H7 (cell line): ENCODE measurements around the gene RTKN. TPM values are rescaled to one million over a fixed set of nuclear protein-coding genes. Genes with fewer than 3 reads are reported as not detected.
A peak's percentile ranks its signal among the peaks of the same experiment; 100 is the strongest.
"Not testable (repeated sequence)": the region's sequence is repeated elsewhere in the genome, so short reads cannot be mapped to it uniquely, and the experiment has no call there.

ENCODE experiments used
- DNase-seq: peaks from one replicate; pipeline ENCODE4 v3.0.0; 2012
- H3K27me3 ChIP-seq: 2 replicates; pipeline ENCODE4 v1.6.0; 2011; ENCODE audit warnings: mild to moderate bottlenecking, low read length; ENCODE audit not compliant: control insufficient read depth, insufficient read depth
- H3K36me3 ChIP-seq: replicated peaks from 2 replicates; pipeline ENCODE4 v1.5.1; 2011; ENCODE audit warnings: low read length; ENCODE audit not compliant: control insufficient read depth, insufficient read depth
- H3K4me3 ChIP-seq: 2 replicates; pipeline ENCODE4 v1.5.1; 2011; ENCODE audit warnings: low read depth, mild to moderate bottlenecking, control low read depth, low read length, moderate library complexity; ENCODE audit not compliant: insufficient read depth
- total RNA-seq: library from RNA; depleted of rRNA; stranded (reverse); fragments of >200 nt; shearing (Covaris generic); gene quantifications from 2 replicates; pipeline ENCODE4 v1.2.3, GENCODE V29; 2014

Gene RTKN
- total RNA-seq, 1 experiment from 2014 or later = 107 TPM

DNA sequence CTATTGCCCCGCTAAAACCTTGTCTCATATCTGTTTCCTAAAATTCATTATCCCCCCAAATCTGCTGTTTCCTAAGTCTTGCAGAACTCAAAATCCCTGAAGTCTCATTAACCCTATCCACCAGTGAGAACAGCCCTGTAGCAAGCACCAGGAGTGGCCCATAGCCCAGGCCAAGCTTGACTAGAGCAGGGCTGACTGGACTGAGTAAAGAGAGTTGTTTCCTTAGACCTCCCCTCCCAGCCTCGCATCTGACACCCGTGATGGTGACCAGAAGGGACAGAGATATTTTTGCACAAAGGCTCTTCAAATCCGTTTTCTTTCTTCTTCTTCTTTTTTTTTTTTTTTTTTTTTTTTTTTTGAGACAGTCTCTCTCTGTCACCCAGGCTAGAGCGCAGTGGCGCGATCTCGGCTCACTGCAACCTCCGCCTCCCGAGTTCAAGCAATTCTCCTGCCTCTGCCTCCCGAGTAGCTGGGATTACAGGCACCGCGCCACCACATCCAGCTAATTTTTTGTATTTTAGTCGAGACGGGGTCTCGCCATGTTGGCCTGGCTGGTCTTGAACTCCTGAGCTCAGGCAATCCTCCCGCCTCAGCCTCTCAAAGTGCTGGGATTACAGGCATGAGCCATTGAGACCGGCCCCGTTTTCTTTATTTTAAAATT lies 21.2 kb downstream of the RTKN start:
- not testable (repeated sequence) for H3K27me3 ChIP-seq, H3K36me3 ChIP-seq
- DNase-seq = peak; percentile 29
- H3K4me3 ChIP-seq = peak overlapping the region; percentile 92; the same call in 1 of the 2 replicates

DNA sequence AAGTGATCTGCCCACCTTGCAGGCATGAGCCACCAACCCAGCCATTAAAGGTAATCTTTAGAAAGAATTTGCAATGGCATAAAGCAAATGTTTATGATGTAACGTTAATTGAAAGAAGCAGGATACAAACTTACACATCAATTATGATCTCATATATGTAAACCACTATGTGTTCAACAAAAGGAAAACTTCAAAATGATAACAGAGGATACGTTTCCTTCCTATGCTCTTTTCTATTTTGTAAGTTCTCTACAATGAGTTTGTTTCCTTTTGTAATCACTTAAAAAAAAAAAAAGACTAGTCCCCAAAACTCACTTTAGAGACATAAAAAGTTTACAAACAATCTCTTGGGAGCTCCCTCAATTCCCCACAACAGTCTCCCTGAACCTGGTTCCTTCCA lies 21.7 kb downstream of the RTKN start:
- DNase-seq = no peak
- no peaks in the 10 kb centered on the region for H3K36me3 ChIP-seq
- peaks cover 8% of the 10 kb centered on the region; the same call in 1 of the 2 replicates for H3K27me3 ChIP-seq
- H3K4me3 ChIP-seq = no peak overlapping the region

- H3K4me3 ChIP-seq = no peak overlapping the region
- DNase-seq = no peak
- H3K36me3 ChIP-seq = no peaks in the 10 kb centered on the region
- H3K27me3 ChIP-seq = peaks cover 8% of the 10 kb centered on the region; the same call in 1 of the 2 replicates
Measured at GRCh38 chr2:74419345-74419744, 22.4 kb downstream of the RTKN start.

DNA sequence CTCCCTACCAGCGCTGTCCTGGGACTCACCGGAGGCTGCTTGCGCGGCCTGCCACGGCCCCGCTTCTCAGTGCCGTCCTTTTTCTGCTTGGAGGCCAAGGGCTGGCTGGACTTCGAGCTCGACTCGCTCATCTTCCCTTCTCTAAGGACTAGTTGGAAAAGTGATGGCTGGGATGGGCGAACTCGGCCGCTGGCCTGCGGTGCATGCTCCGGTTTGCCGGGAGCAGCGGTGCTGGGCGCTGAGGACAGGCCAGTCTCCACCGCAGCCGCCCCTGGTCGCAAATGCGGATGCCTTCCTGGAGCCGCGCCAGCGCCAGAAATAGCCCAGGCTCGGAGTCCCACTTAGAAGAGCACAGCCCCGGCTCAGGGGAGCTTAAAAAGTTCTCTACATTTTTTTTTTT lies 23.4 kb downstream of the RTKN start:
- H3K36me3 ChIP-seq = no peaks in the 10 kb centered on the region
- peaks cover 8% of the 10 kb centered on the region; the same call in 1 of the 2 replicates for H3K27me3 ChIP-seq
- peak; percentile 45 for DNase-seq
- no peak overlapping the region for H3K4me3 ChIP-seq

DNA sequence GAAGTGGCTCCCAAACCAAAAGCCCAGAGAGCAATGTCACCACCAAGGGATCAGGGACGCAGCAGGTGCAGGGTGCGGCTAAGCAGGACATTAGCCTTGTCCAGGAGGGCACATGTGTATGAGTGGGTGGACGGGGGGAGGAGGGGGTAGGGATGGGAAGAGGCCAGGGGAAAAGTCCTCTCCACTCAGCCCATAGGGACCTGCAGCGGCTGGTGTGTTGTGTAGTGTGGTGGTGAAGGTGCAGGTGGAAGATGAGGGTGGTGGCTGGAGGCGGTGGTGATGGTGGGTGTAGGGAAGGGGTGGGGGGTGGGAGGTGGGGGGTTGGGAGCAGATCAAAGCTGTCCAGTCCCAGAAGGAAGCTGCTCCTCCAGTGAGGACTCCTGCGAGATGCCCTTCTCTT lies 24.0 kb downstream of the RTKN start:
- H3K4me3 ChIP-seq = no peak overlapping the region
- peaks cover 8% of the 10 kb centered on the region; the same call in 1 of the 2 replicates for H3K27me3 ChIP-seq
- peak; percentile 41 for DNase-seq
- H3K36me3 ChIP-seq = no peaks in the 10 kb centered on the region

GRCh38 chr2:74417197-74417596 lies 24.5 kb downstream of the RTKN start:
- Histone ChIP-seq H3K4me3 (no peak overlapping the region), H3K36me3 (no peaks in the 10 kb centered on the region), H3K27me3 (peaks cover 8% of the 10 kb centered on the region; the same call in 1 of the 2 replicates)
- peak; percentile 33 for DNase-seq

- no peak overlapping the region for H3K4me3 ChIP-seq
- H3K27me3 ChIP-seq = peaks cover 8% of the 10 kb centered on the region; the same call in 1 of the 2 replicates
- peak; percentile 62 for DNase-seq
- H3K36me3 ChIP-seq = no peaks in the 10 kb centered on the region
Measured at GRCh38 chr2:74416778-74417177, 25.0 kb downstream of the RTKN start.

- H3K27me3 ChIP-seq = peaks cover 6% of the 10 kb centered on the region; the same call in 1 of the 2 replicates
- no peaks in the 10 kb centered on the region for H3K36me3 ChIP-seq
- DNase-seq = peak; percentile 78
- no peak overlapping the region for H3K4me3 ChIP-seq
Measured at GRCh38 chr2:74415762-74416395, 25.9 kb downstream of the RTKN start.

DNA sequence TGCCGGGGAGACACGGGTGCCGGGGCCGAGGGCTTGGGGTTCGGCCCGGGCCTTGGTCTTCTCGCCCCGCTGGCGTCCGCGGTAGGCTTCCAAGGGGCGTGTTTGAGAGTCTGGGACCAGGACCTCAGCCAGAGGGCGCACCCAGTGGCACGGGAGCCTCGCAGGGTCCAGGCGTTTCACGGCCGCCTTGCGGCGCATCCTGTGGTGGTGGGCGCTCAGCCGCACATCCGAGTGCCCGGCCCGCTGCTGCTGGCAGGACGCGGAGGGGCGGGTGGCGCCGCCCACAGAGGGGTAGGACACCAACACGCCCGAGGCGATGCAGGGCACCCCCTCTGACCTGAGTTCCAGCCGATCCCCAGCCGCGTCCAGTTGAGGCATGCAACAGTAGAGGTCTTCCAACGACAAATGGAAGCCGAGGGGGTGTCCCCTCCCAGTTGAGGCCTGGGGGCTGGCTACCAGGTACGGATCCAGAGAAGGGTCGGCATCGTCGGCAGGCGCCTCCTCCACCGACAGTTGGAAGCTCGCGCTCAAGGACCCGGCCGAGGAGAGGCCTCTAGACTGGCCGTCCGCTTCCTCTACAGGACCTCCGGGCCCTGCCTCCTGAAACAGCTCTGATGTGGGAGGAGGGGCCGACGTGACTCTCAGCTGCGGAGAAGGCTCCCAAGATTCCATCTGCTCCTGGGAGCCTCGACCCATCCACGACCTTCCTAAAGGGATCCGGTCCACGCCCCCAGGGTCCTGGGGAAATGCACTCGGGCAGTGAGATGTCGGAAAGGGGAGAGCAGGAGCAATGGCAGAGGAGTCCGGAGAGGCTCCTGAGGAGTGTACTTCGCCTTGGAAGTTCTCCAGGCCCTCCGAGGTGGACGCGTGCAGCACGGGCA lies 26.6 kb downstream of the RTKN start:
- no peak overlapping the region for H3K4me3 ChIP-seq

DNA sequence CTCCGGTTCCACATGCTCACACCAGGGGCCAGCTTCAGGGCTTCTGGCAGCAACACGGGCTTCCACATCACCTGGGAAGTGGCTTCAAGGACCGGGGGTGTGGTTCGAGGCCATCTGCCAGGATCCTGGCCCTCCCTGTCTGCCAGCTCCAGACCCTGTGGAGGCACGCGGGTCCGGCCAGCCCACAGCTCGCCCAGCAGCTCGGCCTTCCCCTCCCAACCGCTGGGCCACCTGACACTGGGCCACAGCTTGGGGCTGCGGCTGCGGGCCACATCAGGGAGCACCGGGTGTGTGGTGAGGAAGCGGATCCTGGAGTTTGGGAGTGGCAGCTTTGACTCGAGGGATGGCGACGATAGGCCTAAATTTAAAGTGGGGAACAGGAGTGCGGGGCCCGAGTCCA lies 27.3 kb downstream of the RTKN start:
- Histone ChIP-seq H3K36me3 (no peaks in the 10 kb centered on the region), H3K27me3 (no peaks in the 10 kb centered on the region; the same call in 1 of the 2 replicates), H3K4me3 (no peak overlapping the region)
- DNase-seq = no peak

More for the DNA sequence above, 26.6 kb downstream of the RTKN start:
- no peaks in the 10 kb centered on the region for H3K36me3 ChIP-seq
- peak; percentile 64 for DNase-seq
- H3K27me3 ChIP-seq = peaks cover 1% of the 10 kb centered on the region; the same call in 1 of the 2 replicates

- H3K27me3 ChIP-seq = no peaks in the 10 kb centered on the region; the same call in 1 of the 2 replicates
- no peak overlapping the region for H3K4me3 ChIP-seq
Measured at GRCh38 chr2:74413001-74413698, 28.6 kb downstream of the RTKN start.

GRCh38 chr2:74407682-74408081 lies 34.1 kb downstream of the RTKN start:
- no peak for DNase-seq
- no peaks in the 10 kb centered on the region; the same call in 1 of the 2 replicates for H3K27me3 ChIP-seq
- no peak overlapping the region for H3K4me3 ChIP-seq
- no peaks in the 10 kb centered on the region for H3K36me3 ChIP-seq

More at GRCh38 chr2:74413001-74413698, 28.6 kb downstream of the RTKN start:
- DNase-seq = no peak
- H3K36me3 ChIP-seq = no peaks in the 10 kb centered on the region

DNA sequence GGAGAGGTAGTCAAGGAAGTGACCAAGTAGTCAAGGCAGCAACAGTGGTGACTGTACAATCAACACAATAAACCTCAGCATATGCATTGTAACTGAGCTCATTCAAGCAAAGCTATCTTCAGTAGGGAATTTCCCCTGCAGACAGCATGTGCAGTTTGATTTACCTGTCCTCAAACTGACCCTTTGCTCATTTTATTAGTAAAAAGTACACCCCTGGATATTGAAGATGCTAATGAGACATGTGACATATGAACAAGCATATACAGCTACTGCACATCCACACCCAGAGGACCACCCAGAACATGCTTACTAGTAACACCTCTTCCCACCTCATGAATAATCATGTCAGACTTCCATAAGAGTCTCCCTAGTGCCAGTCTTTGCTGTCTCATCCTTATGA lies 35.7 kb downstream of the RTKN start:
- Histone ChIP-seq H3K27me3 (no peaks in the 10 kb centered on the region; the same call in 1 of the 2 replicates), H3K4me3 (no peak overlapping the region), H3K36me3 (no peaks in the 10 kb centered on the region)
- no peak for DNase-seq

GRCh38 chr2:74401891-74402290 lies 39.8 kb downstream of the RTKN start:
- Histone ChIP-seq H3K27me3 (no peaks in the 10 kb centered on the region), H3K36me3 (no peaks in the 10 kb centered on the region), H3K4me3 (no peak overlapping the region)
- no peak for DNase-seq
